IPS DF 4.7 (cell line): ENCODE measurements around the gene ZBTB8B.
A peak's percentile ranks its signal among the peaks of the same experiment; 100 is the strongest.
"Not testable (repeated sequence)": the region's sequence is repeated elsewhere in the genome, so short reads cannot be mapped to it uniquely, and the experiment has no call there.

Source experiments
- DNase-seq: peaks from one replicate; pipeline ENCODE4 v3.0.0-alpha.2; 2013; ENCODE audit warnings: low spot score; ENCODE audit errors: extremely low read depth

Gene ZBTB8B

GRCh38 chr1:32464716-32465577 is at the start of gene ZBTB8B:
Gene ZBTB8B, plus strand, starts transcription at chr1:32465072. Its CDS starts 5,553 bp downstream, at chr1:32470625.
- DNase-seq = peak; percentile 94

GRCh38 chr1:32421775-32422174 is 43.1 kb upstream of the ZBTB8B start:
- no peak for DNase-seq

- DNase-seq = no peak
Observed at GRCh38 chr1:32426489-32427255, 38.2 kb upstream of the ZBTB8B start.

- DNase-seq = no peak
Observed at GRCh38 chr1:32427264-32427963, 37.5 kb upstream of the ZBTB8B start.

GRCh38 chr1:32431736-32432400 is 33.0 kb upstream of the ZBTB8B start:
- no peak for DNase-seq

GRCh38 chr1:32438136-32438535 is 26.7 kb upstream of the ZBTB8B start:
- peak; percentile 53 for DNase-seq

- DNase-seq = not testable (repeated sequence)
Observed at GRCh38 chr1:32438777-32439176, 26.1 kb upstream of the ZBTB8B start.

GRCh38 chr1:32441467-32441866 is 23.4 kb upstream of the ZBTB8B start:
- DNase-seq = not testable (repeated sequence)

GRCh38 chr1:32447469-32448185 is 17.2 kb upstream of the ZBTB8B start:
- DNase-seq = no peak

GRCh38 chr1:32448186-32448772 is 16.6 kb upstream of the ZBTB8B start:
- DNase-seq = not testable (repeated sequence)

GRCh38 chr1:32448773-32449456 is 16.0 kb upstream of the ZBTB8B start:
- DNase-seq = no peak

- not testable (repeated sequence) for DNase-seq
Observed at GRCh38 chr1:32449457-32449831, 15.4 kb upstream of the ZBTB8B start.

GRCh38 chr1:32454726-32455125 is 10.1 kb upstream of the ZBTB8B start:
- DNase-seq = no peak

GRCh38 chr1:32455958-32456357 is 8.9 kb upstream of the ZBTB8B start:
- DNase-seq = no peak

GRCh38 chr1:32458798-32459197 is 6.1 kb upstream of the ZBTB8B start:
- DNase-seq = not testable (repeated sequence)

- not testable (repeated sequence) for DNase-seq
Observed at GRCh38 chr1:32462977-32463376, 1.9 kb upstream of the ZBTB8B start.

GRCh38 chr1:32464191-32464715 is 619 bp upstream of the ZBTB8B start:
- DNase-seq = no peak

- no peak for DNase-seq
Observed at GRCh38 chr1:32465578-32465933, 684 bp downstream of the ZBTB8B start.

GRCh38 chr1:32466761-32467160 is 1.9 kb downstream of the ZBTB8B start:
- no peak for DNase-seq
